ENCODE results near the gene ADAMTS17. TPM values are rescaled to one million over a fixed set of nuclear protein-coding genes. Genes with fewer than 3 reads are reported as not detected.
"Not testable (repeated sequence)": the region's sequence is repeated elsewhere in the genome, so short reads cannot be mapped to it uniquely, and the experiment has no call there.

Gene ADAMTS17
- total RNA-seq, 1 donor from 2014 or later, result 0.83 TPM

GRCh38 chr15:99986297-99987118 lies 355.3 kb downstream of the ADAMTS17 start:
- no peak overlapping the region for H3K4me3 Mint-ChIP-seq
- peaks cover 7% of the 10 kb centered on the region for H3K27me3 Mint-ChIP-seq (ENCODE audit: insufficient read depth)
- no peak overlapping the region for H3K27ac Mint-ChIP-seq
- DNase-seq (ENCODE audit: low spot score), result no peak
- peaks cover 5% of the 10 kb centered on the region for H3K9me3 Mint-ChIP-seq
- intact Hi-C loops (cut with micrococcal nuclease), result no loop called here
- no peaks in the 10 kb centered on the region for H3K4me1 Mint-ChIP-seq (ENCODE audit: low read depth)
- H3K36me3 Mint-ChIP-seq (ENCODE audit: low read depth), result no peaks in the 10 kb centered on the region

GRCh38 chr15:99985878-99986277 lies 355.9 kb downstream of the ADAMTS17 start:
- Mint-ChIP-seq H3K4me1 (ENCODE audit: low read depth) (no peaks in the 10 kb centered on the region), H3K9me3 (peaks cover 5% of the 10 kb centered on the region), H3K27me3 (ENCODE audit: insufficient read depth) (peaks cover 7% of the 10 kb centered on the region), H3K4me3 (no peak overlapping the region), H3K27ac (no peak overlapping the region), H3K36me3 (ENCODE audit: low read depth) (no peaks in the 10 kb centered on the region)
- DNase-seq (ENCODE audit: low spot score), result no peak
- intact Hi-C loops (cut with micrococcal nuclease), result no loop called here

GRCh38 chr15:99984491-99985243 lies 357.1 kb downstream of the ADAMTS17 start:
- Mint-ChIP-seq H3K4me1 (ENCODE audit: low read depth) (no peaks in the 10 kb centered on the region), H3K27ac (no peak overlapping the region), H3K36me3 (ENCODE audit: low read depth) (no peaks in the 10 kb centered on the region), H3K9me3 (peaks cover 5% of the 10 kb centered on the region), H3K27me3 (ENCODE audit: insufficient read depth) (peaks cover 3% of the 10 kb centered on the region), H3K4me3 (no peak overlapping the region)
- intact Hi-C loops (cut with micrococcal nuclease), result no loop called here
- no peak for DNase-seq (ENCODE audit: low spot score)

- Mint-ChIP-seq H3K36me3 (ENCODE audit: low read depth) (no peaks in the 10 kb centered on the region), H3K4me1 (ENCODE audit: low read depth) (no peaks in the 10 kb centered on the region), H3K27me3 (ENCODE audit: insufficient read depth) (peaks cover 3% of the 10 kb centered on the region), H3K9me3 (peaks cover 5% of the 10 kb centered on the region), H3K4me3 (no peak overlapping the region), H3K27ac (no peak overlapping the region)
- no peak for DNase-seq (ENCODE audit: low spot score)
- intact Hi-C loops (cut with micrococcal nuclease), result no loop called here
Observed at GRCh38 chr15:99983886-99984286, 357.9 kb downstream of the ADAMTS17 start.

GRCh38 chr15:99983171-99983885 lies 358.4 kb downstream of the ADAMTS17 start:
- Mint-ChIP-seq H3K9me3 (peaks cover 4% of the 10 kb centered on the region), H3K27me3 (ENCODE audit: insufficient read depth) (peaks cover 3% of the 10 kb centered on the region), H3K4me3 (no peak overlapping the region), H3K36me3 (ENCODE audit: low read depth) (no peaks in the 10 kb centered on the region), H3K4me1 (ENCODE audit: low read depth) (no peaks in the 10 kb centered on the region), H3K27ac (no peak overlapping the region)
- DNase-seq (ENCODE audit: low spot score), result no peak
- intact Hi-C loops (cut with micrococcal nuclease), result no loop called here

GRCh38 chr15:99982662-99983061 lies 359.1 kb downstream of the ADAMTS17 start:
- H3K27me3 Mint-ChIP-seq (ENCODE audit: insufficient read depth), result peaks cover 3% of the 10 kb centered on the region
- H3K27ac Mint-ChIP-seq, result no peak overlapping the region
- DNase-seq (ENCODE audit: low spot score), result no peak
- no peaks in the 10 kb centered on the region for H3K4me1 Mint-ChIP-seq (ENCODE audit: low read depth)
- intact Hi-C loops (cut with micrococcal nuclease), result no loop called here
- no peaks in the 10 kb centered on the region for H3K9me3 Mint-ChIP-seq
- H3K36me3 Mint-ChIP-seq (ENCODE audit: low read depth), result no peaks in the 10 kb centered on the region
- no peak overlapping the region for H3K4me3 Mint-ChIP-seq

- Mint-ChIP-seq H3K27ac (no peak overlapping the region), H3K9me3 (no peaks in the 10 kb centered on the region), H3K27me3 (ENCODE audit: insufficient read depth) (peaks cover 3% of the 10 kb centered on the region), H3K4me3 (no peak overlapping the region), H3K4me1 (ENCODE audit: low read depth) (no peaks in the 10 kb centered on the region), H3K36me3 (ENCODE audit: low read depth) (no peaks in the 10 kb centered on the region)
- intact Hi-C loops (cut with micrococcal nuclease), result no loop called here
- no peak for DNase-seq (ENCODE audit: low spot score)
Observed at GRCh38 chr15:99981839-99982658, 359.7 kb downstream of the ADAMTS17 start.

- H3K27ac Mint-ChIP-seq, result no peak overlapping the region
- intact Hi-C loops (cut with micrococcal nuclease), result no loop called here
- H3K4me1 Mint-ChIP-seq (ENCODE audit: low read depth), result no peaks in the 10 kb centered on the region
- H3K9me3 Mint-ChIP-seq, result no peaks in the 10 kb centered on the region
- DNase-seq (ENCODE audit: low spot score), result no peak
- no peaks in the 10 kb centered on the region for H3K36me3 Mint-ChIP-seq (ENCODE audit: low read depth)
- H3K4me3 Mint-ChIP-seq, result no peak overlapping the region
- peaks cover 2% of the 10 kb centered on the region for H3K27me3 Mint-ChIP-seq (ENCODE audit: insufficient read depth)
Observed at GRCh38 chr15:99981191-99981647, 360.6 kb downstream of the ADAMTS17 start.

GRCh38 chr15:99980752-99981151 lies 361.0 kb downstream of the ADAMTS17 start:
- no peaks in the 10 kb centered on the region for H3K27me3 Mint-ChIP-seq (ENCODE audit: insufficient read depth)
- no peak overlapping the region for H3K4me3 Mint-ChIP-seq
- intact Hi-C loops (cut with micrococcal nuclease), result no loop called here
- no peaks in the 10 kb centered on the region for H3K4me1 Mint-ChIP-seq (ENCODE audit: low read depth)
- no peak overlapping the region for H3K27ac Mint-ChIP-seq
- no peak for DNase-seq (ENCODE audit: low spot score)
- H3K36me3 Mint-ChIP-seq (ENCODE audit: low read depth), result no peaks in the 10 kb centered on the region
- no peaks in the 10 kb centered on the region for H3K9me3 Mint-ChIP-seq

GRCh38 chr15:99979886-99980285 lies 361.9 kb downstream of the ADAMTS17 start:
- H3K9me3 Mint-ChIP-seq; H3K4me3 Mint-ChIP-seq; H3K27me3 Mint-ChIP-seq (ENCODE audit: insufficient read depth); intact Hi-C loops (cut with micrococcal nuclease); H3K36me3 Mint-ChIP-seq (ENCODE audit: low read depth); DNase-seq (ENCODE audit: low spot score); H3K4me1 Mint-ChIP-seq (ENCODE audit: low read depth); H3K27ac Mint-ChIP-seq: not testable (repeated sequence)

GRCh38 chr15:99979371-99979770 lies 362.4 kb downstream of the ADAMTS17 start:
- no peak for DNase-seq (ENCODE audit: low spot score)
- Mint-ChIP-seq H3K4me3 (no peak overlapping the region), H3K27me3 (ENCODE audit: insufficient read depth) (no peaks in the 10 kb centered on the region), H3K9me3 (no peaks in the 10 kb centered on the region), H3K4me1 (ENCODE audit: low read depth) (no peaks in the 10 kb centered on the region), H3K36me3 (ENCODE audit: low read depth) (no peaks in the 10 kb centered on the region), H3K27ac (no peak overlapping the region)
- intact Hi-C loops (cut with micrococcal nuclease), result no loop called here

- no peaks in the 10 kb centered on the region for H3K9me3 Mint-ChIP-seq
- H3K27ac Mint-ChIP-seq, result no peak overlapping the region
- no peaks in the 10 kb centered on the region for H3K4me1 Mint-ChIP-seq (ENCODE audit: low read depth)
- intact Hi-C loops (cut with micrococcal nuclease), result no loop called here
- no peaks in the 10 kb centered on the region for H3K27me3 Mint-ChIP-seq (ENCODE audit: insufficient read depth)
- H3K36me3 Mint-ChIP-seq (ENCODE audit: low read depth), result no peaks in the 10 kb centered on the region
- H3K4me3 Mint-ChIP-seq, result no peak overlapping the region
- no peak for DNase-seq (ENCODE audit: low spot score)
Observed at GRCh38 chr15:99978426-99978825, 363.3 kb downstream of the ADAMTS17 start.

Measured in activated T-helper 1 cell treated with anti-CD3 and anti-CD28 coated beads, Interleukin-12 subunit alpha, Interleukin-12 subunit beta, Interleukin-2, Interleukin-4 antibody, amounts not matched to agents 30 ng/mL and 10 ng/mL and 1 ng/mL, durations not matched to agents 14 hours and 24 hours and 36 hours (primary cell).